ENCODE data around the gene FOCAD.

The FOCAD gene

DNA sequence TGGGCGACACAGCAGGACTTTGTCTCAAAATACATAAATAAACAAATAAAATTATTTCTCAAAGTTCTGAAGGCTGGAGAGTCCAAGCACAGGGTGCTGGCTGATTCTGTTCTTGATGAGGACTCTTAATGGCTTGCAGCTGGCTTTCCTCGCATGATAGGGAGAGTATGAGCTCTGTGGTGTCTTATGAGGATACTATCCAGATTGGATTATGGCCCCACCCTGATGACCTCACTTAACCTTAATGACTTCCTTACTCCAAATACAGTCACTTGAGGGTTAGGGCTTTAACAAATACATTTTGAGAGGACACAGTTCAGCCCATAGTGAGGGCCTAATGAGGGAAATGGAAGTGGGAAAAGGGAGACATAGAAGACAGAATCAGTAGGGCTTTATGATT is 87.7 kb downstream of the FOCAD start:
- no peak overlapping the region for H3K4me3 ChIP-seq (ENCODE audit: low read length)
- no peaks in the 10 kb centered on the region for H3K9me2 ChIP-seq (replicated peaks; ENCODE audit: insufficient read depth, low read length)
- no peak for TF ChIP-seq CTCF (IDR thresholded peaks at IDR 0.05; ENCODE audit: low read length)
- no peak for TF ChIP-seq EZH2 (optimal IDR thresholded peaks at IDR 0.05; ENCODE audit: low read depth, low read length)
- TF ChIP-seq EZH2phosphoT487 (IDR thresholded peaks at IDR 0.05; ENCODE audit: low read length) = no peak
- no peaks in the 10 kb centered on the region for H3K79me2 ChIP-seq (ENCODE audit: low read length)
- H3K9me3 ChIP-seq (replicated peaks; ENCODE audit: insufficient read depth, low read length) = no peaks in the 10 kb centered on the region
- DNase-seq = no peak
- H3K4me1 ChIP-seq (ENCODE audit: low read length) = no peaks in the 10 kb centered on the region
- no peak overlapping the region for H3K27ac ChIP-seq (ENCODE audit: low read length)
- H3K9ac ChIP-seq (ENCODE audit: low read length) = no peak overlapping the region
- H3K27me3 ChIP-seq (replicated peaks; ENCODE audit: insufficient read depth, low read length) = no peaks in the 10 kb centered on the region
- H3K36me3 ChIP-seq (replicated peaks; ENCODE audit: insufficient read depth, low read length) = no peaks in the 10 kb centered on the region
- no peaks in the 10 kb centered on the region for H3F3A ChIP-seq (ENCODE audit: insufficient read depth, low read length)
- no peak overlapping the region for H2AFZ ChIP-seq (ENCODE audit: low read length)
- H4K20me1 ChIP-seq (ENCODE audit: insufficient read depth, low read length) = no peaks in the 10 kb centered on the region
- no peak overlapping the region for H3K4me2 ChIP-seq (ENCODE audit: low read depth, low read length)

DNA sequence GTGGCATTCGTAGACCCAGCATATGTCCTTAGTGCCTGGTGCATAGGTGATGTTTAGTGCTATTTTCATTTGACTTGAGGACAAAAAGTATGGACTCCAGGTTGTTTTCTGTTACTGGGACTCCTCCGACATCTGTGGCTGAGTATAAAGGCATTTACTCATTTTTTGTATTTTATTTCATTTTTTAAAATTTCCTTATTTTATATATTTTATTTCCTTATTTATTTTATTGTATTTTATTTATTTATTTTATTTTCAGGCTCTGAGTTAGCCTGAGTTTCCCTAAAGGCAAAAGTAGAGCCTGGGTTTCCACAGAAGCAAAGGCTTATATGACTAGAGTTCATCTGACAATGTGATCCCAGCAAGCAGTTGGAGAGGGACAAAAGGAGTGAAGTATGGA is 91.6 kb downstream of the FOCAD start:
- H3K9me3 ChIP-seq (replicated peaks; ENCODE audit: insufficient read depth, low read length) = no peaks in the 10 kb centered on the region
- H3K4me3 ChIP-seq (ENCODE audit: low read length) = no peak overlapping the region
- H3K27me3 ChIP-seq (replicated peaks; ENCODE audit: insufficient read depth, low read length) = no peaks in the 10 kb centered on the region
- no peaks in the 10 kb centered on the region for H3K36me3 ChIP-seq (replicated peaks; ENCODE audit: insufficient read depth, low read length)
- no peaks in the 10 kb centered on the region for H3K79me2 ChIP-seq (ENCODE audit: low read length)
- H3K27ac ChIP-seq (ENCODE audit: low read length) = no peak overlapping the region
- H2AFZ ChIP-seq (ENCODE audit: low read length) = no peak overlapping the region
- no peak overlapping the region for H3K4me2 ChIP-seq (ENCODE audit: low read depth, low read length)
- no peaks in the 10 kb centered on the region for H4K20me1 ChIP-seq (ENCODE audit: insufficient read depth, low read length)
- H3K9ac ChIP-seq (ENCODE audit: low read length) = no peak overlapping the region
- no peak for DNase-seq
- H3F3A ChIP-seq (ENCODE audit: insufficient read depth, low read length) = no peaks in the 10 kb centered on the region
- H3K4me1 ChIP-seq (ENCODE audit: low read length) = no peaks in the 10 kb centered on the region
- no peaks in the 10 kb centered on the region for H3K9me2 ChIP-seq (replicated peaks; ENCODE audit: insufficient read depth, low read length)
- TF ChIP-seq EZH2 (optimal IDR thresholded peaks at IDR 0.05; ENCODE audit: low read depth, low read length) = no peak
- no peak for TF ChIP-seq EZH2phosphoT487 (IDR thresholded peaks at IDR 0.05; ENCODE audit: low read length)
- TF ChIP-seq CTCF (IDR thresholded peaks at IDR 0.05; ENCODE audit: low read length) = no peak

- Histone ChIP-seq H3K27me3 (replicated peaks; ENCODE audit: insufficient read depth, low read length) (no peaks in the 10 kb centered on the region), H3K79me2 (ENCODE audit: low read length) (no peaks in the 10 kb centered on the region), H3K4me2 (ENCODE audit: low read depth, low read length) (no peak overlapping the region), H3K36me3 (replicated peaks; ENCODE audit: insufficient read depth, low read length) (no peaks in the 10 kb centered on the region), H3K27ac (ENCODE audit: low read length) (no peak overlapping the region), H3K9ac (ENCODE audit: low read length) (no peak overlapping the region), H3K4me1 (ENCODE audit: low read length) (no peaks in the 10 kb centered on the region), H3F3A (ENCODE audit: insufficient read depth, low read length) (no peaks in the 10 kb centered on the region), H2AFZ (ENCODE audit: low read length) (no peak overlapping the region), H3K4me3 (ENCODE audit: low read length) (no peak overlapping the region), H3K9me2 (replicated peaks; ENCODE audit: insufficient read depth, low read length) (no peaks in the 10 kb centered on the region), H3K9me3 (replicated peaks; ENCODE audit: insufficient read depth, low read length) (no peaks in the 10 kb centered on the region), H4K20me1 (ENCODE audit: insufficient read depth, low read length) (no peaks in the 10 kb centered on the region)
- no peak for TF ChIP-seq CTCF (IDR thresholded peaks at IDR 0.05; ENCODE audit: low read length)
- no peak for TF ChIP-seq EZH2phosphoT487 (IDR thresholded peaks at IDR 0.05; ENCODE audit: low read length)
- no peak for TF ChIP-seq EZH2 (optimal IDR thresholded peaks at IDR 0.05; ENCODE audit: low read depth, low read length)
- no peak for DNase-seq
These were observed 97.0 kb downstream of the FOCAD start for GRCh38 chr9:20781092-20781491.
